Head of caudate nucleus (tissue), 42 donors: ENCODE measurements around the gene NPBWR2.

ENCODE experiments used
- DNase-seq, 42 donors: peaks; one replicate each; pipeline versions ENCODE4 v3.0.0 to v3.0.0-alpha.2; 2020 to 2021; ENCODE audit warnings: mixed read lengths in 7 of 42
- intact Hi-C: fragments of 100-400 bp; cut with DNase I; formaldehyde crosslinking; loops from one replicate; pipeline ENCODE4 v1.15.0; 2022

Gene NPBWR2

DNA sequence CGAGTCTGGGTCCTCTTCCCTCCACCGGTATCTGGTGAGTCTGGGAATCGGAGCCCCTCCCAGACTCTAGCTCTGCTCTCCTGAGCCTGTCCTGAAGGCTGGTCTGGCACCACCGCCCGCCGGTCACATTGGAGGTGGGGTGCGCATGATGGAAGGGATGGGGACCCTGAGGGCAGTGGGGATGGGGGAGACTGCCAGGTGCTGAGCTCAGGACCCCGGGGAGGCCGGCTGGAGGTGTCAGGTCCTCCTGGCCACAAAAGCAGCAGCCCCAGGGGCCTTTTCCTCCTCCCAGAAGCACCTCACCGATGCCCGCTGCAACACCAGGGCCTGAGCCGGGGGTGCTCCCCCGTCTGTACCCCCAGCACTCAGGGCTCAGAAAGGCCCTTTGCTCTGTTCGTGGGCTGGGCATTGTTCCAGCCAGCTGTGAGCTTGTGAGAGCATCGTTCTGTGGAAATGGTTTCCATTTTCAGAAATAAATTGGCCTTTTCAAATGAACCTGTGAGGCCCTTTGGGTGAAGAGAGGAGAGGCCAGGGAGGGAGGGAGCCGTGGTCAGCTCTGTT lies 2.5 kb upstream of the NPBWR2 start:
- intact Hi-C loops = no loop called here

DNA sequence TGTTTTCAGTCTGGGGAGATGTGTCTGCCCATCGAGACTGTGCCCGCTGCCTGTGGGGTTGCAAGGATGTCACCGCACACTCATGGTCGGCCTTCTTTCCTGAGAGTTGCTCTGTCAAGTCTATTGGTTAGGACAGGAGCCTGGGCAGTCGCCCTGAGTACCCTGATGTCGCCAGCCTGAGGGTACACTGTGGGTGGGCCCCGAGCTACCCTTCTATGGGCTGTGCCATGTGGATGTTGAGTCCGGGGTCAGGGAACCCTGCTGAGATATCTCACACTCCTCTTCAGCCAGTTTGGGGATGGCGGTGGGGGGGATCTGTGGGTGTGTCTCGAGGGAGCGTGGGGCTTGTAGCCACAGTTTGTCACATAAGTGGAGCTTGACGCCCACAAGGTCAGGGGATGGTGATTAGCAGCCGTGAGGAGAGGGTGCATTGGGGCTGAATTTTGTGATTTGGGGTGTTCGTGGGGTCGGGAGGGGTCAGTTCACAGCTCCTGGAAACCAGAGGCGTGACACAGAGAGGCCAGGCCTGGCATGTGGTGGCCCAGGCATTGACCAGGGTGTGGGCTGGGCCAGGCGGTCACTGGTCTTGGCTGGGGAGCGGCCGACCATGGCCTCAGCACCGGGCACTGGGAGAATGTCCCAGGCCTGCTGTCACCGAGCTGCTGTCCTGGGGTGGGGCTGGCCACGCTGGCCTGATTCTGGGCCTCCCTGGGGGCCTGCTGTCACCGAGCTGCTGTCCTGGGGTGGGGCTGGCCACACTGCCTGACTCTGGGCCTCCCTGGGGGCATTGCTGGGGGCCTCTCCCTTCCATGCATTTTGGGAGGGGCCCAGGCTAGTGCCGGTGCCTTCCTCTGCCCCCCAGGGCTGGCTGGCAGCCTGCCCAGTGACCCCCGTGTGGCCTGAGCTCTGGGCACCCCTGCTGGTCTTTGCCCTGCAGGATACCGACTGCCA lies 1.6 kb upstream of the NPBWR2 start:
- peak in 16 of 42 donors; percentile 0 to 34 (median 12) for DNase-seq
- intact Hi-C loops = no loop called here

More for the DNA sequence above, 2.5 kb upstream of the NPBWR2 start:
- peak in 22 of 42 donors; percentile 3 to 55 (median 35) for DNase-seq

DNA sequence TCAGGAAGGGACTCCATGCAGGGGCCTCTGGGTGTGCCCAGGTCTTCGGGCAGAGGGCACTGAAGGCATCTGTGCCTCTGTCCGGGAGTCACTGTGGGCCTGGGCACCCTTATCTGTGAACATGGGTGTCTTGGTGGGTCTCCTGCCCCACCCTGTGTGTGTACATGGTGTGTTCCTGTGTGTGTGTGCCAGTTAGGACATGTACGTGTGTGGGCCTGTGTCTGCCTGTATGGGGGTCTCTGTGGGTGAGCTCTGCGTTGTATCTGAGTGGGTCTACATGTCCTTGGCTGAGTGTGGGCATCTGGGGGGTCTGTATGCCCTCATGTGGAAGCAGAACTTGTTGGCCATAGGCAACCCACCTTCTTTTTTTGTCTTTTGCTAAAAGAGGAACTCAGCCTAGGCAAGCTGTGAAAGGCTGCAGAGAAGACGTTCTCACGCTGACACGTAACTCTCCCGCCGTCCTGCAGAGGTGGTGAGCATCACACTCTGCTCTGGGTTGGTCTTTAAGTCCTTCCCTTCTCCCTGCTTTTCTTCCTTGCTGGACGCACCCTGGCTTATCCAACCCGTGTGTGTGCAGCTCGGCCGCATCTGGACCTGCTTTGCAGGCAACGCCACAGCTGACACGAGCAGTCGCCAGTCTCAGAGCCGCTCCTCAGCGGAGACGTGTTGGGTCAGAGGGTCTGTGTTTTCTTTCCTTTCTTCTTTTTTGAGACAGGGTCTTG lies 532 bp upstream of the NPBWR2 start:
- intact Hi-C loops = no loop called here
- DNase-seq = peak in 24 of 42 donors; percentile 1 to 42 (median 12)

DNA sequence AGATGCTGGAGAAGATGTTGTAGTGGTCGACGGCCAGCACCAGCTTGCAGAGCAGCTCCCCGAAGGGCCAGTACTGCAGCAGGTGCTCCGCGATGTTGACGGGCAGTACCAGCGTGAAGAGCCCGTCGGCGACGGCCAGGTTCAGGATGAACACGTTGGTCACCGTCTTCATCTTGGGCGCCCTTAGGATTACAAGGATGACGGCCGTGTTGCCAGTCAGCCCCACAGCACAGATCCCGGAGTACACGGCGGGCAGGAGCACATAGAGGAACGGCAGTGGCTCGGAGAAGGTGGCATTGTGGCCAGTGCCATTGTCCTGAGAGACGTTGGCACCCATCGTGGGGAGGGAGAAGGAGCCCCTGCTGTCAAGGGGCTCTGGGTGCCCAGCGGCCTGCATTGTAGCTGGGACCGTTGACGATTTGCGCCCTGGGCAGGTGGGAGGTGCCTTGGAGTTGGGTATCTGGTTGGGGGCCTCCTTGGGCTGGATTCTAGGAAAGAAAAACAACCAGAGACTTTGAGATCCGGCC lies 867 bp downstream of the NPBWR2 start:
- intact Hi-C loops = no loop called here
- DNase-seq = peak in 15 of 42 donors; percentile 1 to 33 (median 9)

DNA sequence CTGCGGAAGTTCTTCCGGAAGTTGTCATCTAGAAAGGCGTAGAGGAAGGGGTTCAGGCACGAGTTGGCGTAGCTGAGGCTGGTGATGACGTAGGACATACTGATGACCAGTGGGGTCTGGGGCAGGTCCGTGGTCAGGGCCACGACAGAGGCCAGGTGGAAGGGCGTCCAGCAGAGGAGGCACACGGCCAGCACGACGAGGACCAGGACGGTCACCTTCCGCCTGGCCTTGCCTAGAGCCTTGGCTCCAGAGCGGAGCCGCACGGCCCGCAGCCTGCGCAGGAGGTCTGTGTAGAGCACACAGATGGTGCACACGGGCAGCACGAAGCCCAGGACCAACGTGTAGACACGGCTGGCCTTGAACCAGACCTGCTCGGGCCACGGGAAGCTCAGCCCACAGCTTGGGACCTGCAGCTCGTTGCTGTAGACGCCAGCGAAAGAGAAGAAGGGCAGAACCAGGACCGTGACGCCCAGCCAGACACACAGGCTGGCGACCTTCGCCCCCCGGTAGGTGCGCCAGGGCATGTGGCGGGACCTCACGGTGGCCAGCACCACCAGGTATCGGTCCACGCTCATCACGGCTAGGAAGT lies 1.4 kb downstream of the NPBWR2 start:
- peak in 11 of 42 donors; percentile 1 to 33 (median 10) for DNase-seq
- intact Hi-C loops = no loop called here

DNA sequence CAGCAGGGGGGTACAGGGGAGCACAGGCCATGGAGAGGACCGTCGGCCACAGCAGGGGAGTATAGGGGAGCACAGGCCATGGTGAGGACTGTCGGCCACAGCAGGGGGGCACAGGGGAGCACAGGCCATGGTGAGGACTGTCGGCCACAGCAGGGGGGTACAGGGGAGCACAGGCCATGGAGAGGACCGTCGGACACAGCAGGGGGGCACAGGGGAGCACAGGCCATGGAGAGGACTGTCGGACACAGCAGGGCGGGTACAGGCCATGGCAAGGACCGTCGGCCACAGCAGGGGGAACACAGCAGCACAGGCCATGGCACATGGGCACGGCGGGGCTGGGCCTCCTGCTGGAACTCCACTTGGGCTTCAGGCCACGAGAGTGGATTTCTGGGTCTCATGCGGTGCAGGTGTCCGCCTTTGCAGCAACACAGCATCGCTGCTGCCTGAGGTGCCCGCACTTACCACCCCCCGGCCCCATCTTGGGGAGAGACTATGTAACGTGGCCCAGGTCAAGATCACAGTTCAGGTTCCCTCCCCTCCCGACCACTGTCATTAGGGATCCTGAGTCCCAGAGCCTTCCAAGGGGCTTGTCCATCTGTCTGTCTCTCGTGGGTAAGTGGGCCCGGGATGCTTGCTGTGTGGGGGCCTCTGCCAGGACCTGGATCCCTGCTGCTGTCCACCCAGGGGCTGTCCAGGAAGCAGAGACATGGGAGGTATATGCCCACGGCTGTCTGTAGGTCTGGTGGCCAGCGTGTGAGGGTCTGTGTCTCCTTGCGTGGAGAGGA lies 2.5 kb downstream of the NPBWR2 start:
- intact Hi-C loops = no loop called here

DNA sequence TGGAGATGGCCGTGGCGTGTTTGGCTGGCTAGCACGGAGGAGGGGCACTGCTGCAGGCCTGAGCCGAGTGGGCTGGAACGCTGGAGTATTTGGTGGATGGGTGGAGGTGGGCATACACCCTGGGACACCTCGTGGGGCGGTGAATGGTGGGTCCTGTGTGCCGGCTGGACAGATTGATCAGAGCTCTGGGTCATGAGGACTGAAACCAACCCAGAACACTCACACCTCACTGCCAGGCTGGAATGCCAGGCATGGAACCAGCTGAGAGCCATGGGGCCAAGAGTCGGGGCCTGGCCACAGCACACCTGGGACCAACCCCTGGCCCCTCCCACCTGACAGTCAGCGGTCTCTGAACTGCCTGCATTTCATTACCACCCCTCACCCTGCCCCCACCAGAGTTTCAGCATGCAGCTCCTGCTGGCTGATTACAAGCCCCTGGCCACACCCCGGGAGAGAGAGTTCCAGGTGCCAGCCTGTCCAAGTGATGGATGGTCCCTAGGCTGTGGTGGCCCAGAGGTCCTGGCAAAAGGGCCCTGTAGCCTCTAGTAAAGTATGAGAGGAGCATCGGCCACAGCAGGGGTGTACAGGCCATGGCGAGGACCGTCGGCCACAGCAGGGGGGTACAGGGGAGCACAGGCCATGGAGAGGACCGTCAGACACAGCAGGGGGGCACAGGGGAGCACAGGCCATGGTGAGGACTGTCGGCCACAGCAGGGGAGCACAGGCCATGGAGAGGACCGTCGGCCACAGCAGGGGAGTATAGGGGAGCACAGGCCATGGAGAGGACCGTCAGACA lies 3.3 kb downstream of the NPBWR2 start:
- DNase-seq = peak in 19 of 42 donors; percentile 0 to 41 (median 7)
- intact Hi-C loops = no loop called here

More for the DNA sequence above, 2.5 kb downstream of the NPBWR2 start:
- DNase-seq = peak in 13 of 42 donors; percentile 0 to 35 (median 7)

DNA sequence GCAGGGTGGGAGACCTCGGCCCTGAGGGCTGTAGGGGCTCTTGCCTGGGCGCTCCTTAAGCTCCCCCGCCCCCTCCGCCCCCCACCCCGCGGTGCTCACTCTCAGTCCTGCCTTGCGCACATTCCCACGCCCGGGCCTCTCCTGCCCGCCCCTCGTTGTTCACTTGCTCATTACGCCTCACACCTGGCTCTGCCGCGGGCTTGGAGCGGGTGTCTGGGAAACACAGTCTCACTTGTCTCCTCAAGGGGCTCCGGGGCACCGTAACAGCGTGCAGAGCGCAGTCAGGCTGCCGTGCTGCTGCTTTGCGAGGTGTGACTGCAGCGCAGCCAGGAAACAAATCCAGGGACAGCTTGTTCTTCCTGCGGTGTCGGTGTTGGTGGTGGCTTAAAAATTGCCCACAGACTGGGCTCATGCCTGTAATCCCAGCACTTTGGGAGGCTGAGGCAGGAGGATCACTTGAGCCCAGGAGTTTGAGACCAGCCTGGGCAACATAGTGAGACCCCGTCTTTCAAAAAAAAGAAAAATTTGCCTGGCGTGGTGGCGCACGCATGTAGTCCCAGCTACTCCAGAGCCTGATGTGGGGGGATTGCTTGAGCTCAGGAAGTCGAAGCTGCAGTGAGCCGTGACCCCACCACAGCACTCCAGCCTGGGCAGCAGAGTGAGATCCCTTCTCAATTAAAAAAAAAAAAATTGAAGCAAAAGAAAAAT lies 4.6 kb downstream of the NPBWR2 start:
- DNase-seq = peak in 35 of 42 donors; percentile 2 to 65 (median 39)
- intact Hi-C loops = no loop called here

DNA sequence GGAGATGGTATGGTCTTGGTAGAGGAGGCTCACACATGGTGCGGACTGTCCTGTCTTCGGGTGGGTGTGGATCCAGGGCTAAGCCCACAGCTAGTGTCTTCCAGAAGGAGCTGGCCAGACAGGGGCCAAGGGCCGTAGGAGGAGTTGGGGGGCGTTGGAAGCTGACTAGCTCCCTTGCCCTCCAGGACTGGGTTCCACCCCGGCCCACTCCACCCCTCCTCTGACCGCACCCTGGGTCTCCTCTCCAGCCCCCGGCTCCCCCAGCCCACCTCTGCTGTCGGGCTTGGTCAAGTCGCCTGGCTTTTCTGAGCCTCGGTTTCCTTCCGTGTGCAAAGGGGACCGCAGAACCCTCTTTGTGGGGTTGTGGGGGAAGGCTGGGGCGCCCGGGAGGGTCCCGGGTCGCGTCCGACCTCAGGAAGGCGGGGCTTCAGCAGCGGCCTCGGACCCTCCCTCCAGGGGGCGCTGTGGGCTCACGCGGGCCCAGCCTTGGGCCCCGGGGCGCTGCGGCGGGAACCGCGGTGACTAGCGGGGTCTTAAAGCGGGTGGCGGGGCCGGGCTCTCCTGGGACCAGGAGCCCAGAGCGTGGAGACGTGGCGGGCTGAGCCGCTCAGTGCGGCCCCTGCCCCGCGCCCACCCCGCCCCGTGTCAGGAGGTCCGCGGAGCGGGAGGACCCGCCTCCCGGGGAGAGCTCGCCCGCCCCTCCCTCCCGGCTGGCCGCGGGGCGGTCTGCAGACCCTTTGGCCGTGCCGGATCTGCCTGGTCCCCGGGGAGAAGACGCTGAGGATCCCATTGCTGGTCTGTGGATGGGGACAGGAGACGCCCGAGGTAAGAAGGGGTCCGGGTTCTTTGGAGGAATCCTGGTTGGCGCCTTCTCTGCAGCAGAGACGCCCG lies 5.4 kb downstream of the NPBWR2 start:
- peak in 26 of 42 donors; percentile 3 to 67 (median 26) for DNase-seq
- intact Hi-C loops = no loop called here

DNA sequence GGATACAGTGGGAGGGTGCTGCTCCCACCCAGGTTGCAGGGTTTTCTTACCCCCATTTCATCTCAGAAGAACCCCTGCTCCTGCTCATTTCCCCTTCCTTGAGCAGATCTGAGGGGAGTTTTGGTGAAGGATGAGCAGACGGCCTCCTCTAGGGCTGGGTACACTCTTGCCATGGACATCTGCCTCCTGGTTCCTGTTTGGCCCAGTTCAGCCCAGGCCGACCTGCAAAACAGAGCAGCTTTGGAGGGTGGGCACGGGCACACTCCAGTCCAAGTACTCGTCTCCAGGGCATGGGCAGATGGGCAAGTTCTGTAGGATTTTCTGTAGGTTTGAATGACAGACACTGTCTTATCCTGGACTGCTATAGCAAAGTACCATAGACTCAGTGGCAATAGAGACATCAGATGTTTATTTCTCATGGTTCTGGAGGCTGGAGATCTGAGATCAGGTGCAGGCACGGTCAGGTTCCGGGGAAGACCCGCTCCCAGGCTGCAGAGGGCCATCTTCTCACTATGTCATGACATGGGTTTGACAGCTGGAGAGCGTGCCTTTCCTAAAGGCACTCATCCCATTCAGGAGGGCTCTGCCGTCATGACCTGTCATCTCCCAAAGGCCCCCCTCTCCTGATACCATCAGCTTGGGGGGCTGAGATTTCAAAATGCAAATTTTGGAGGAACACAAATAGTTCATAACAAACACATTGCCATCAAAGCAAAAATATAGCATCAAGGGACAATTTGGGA lies 6.2 kb downstream of the NPBWR2 start:
- peak in 16 of 42 donors; percentile 0 to 29 (median 6) for DNase-seq
- intact Hi-C loops = no loop called here

DNA sequence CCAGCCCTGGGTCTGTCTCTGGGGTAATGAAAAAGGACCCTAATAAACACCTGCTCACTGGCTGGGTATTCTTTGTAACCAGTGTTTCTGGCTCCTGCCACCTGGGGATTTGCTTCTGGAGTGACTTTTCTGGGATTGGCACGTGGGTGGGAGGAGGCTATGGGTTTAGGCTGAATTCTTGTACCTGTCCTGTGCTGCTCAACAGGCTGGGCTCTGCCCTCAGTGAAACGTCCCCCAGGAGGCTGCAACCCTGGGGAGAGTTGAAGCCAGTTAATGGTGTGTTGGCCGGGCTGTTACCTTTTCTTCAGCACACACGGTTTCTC lies 6.8 kb downstream of the NPBWR2 start:
- intact Hi-C loops = no loop called here
- peak in 12 of 42 donors; percentile 3 to 36 (median 14) for DNase-seq

DNA sequence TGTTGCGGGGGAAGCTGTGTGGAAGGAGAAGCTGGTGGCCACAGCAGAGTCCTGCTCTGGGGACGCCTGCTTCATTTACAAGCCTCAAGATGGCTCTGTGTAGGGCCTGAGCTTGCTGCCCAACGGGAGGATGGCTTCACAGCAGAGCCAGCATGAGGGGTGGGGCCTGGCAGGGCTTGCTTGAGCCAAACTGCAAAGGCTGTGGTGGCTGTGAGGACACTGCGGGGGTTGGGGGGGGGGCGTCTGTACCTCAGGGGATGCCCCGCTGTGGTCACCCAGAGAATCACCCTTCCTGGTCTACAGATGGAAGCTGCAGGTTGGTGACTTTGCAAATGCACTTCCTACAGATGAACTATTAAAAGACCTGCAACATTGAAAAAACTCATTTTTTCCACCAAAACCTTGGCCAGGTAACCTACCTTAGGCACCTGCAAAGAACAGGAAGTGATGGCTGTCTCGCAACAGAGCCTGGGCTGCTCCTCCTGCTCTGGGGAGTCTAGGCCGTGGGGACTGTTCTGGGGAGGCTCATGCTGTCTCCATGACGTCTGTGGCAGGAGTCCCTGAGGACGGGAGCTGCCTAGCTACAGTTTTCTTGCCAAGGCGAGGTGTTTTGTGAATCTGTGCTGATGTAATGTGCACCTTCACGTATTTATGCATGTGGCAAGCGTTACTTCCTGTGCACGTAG lies 7.3 kb downstream of the NPBWR2 start:
- DNase-seq = peak in 10 of 42 donors; percentile 2 to 55 (median 20)
- intact Hi-C loops = no loop called here

DNA sequence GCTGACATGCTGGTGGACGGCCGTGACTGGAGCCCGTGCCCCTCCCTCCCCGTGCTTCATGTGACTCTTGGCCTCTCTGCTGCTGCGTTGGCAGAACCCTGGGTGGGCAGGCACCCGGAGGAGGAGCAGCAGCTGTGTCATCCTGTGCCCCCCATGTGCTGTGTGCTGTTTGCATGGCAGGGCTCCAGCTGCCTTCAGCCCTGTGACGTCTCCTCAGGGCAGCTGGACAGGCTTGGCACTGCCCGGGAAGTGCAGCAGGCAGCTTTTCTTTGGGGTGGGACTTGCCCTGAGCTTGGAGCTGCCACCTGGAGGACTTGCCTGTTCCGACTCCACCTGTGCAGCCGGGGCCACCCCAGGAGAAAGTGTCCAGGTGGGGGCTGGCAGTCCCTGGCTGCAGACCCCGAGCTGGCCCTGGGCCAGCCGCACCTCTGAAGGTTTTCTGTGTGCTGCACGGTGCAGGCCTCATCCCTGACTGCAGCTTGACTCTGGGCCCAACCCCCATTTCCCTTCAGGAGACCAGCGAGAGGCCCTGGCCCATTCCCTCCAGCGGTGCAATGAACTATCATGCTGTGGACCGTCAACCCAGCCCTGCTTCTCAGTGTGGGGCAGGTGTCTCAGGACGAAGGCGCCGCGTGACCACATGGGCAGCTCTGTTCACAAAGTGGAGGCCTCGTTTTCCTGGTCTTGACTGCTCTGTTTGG lies 8.1 kb downstream of the NPBWR2 start:
- peak in 21 of 42 donors; percentile 3 to 76 (median 53) for DNase-seq
- intact Hi-C loops = no loop called here

DNA sequence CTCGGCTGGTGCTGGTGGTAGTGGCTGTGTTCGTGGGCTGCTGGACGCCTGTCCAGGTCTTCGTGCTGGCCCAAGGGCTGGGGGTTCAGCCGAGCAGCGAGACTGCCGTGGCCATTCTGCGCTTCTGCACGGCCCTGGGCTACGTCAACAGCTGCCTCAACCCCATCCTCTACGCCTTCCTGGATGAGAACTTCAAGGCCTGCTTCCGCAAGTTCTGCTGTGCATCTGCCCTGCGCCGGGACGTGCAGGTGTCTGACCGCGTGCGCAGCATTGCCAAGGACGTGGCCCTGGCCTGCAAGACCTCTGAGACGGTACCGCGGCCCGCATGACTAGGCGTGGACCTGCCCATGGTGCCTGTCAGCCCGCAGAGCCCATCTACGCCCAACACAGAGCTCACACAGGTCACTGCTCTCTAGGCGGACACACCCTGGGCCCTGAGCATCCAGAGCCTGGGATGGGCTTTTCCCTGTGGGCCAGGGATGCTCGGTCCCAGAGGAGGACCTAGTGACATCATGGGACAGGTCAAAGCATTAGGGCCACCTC lies 8.8 kb downstream of the NPBWR2 start:
- intact Hi-C loops = no loop called here
- peak in 3 of 42 donors; percentile 1 to 5 (median 1) for DNase-seq
